AG04449 (cell line): ENCODE data around the gene NTF4.
A peak's percentile ranks its signal among the peaks of the same experiment; 100 is the strongest.
"Not testable (repeated sequence)": the region's sequence is repeated elsewhere in the genome, so short reads cannot be mapped to it uniquely, and the experiment has no call there.

Experiments
- CTCF ChIA-PET: fragments of 350-600 bp; formaldehyde crosslinking; extraction: SDS; loops from one replicate; lab custom pipeline; 2021; ENCODE audit warnings: antibody characterized with exemption; lab: Yijun Ruan, JAX
- POLR2A ChIA-PET: fragments of 400-600, 350-600 bp; formaldehyde crosslinking; extraction: SDS; loops from one replicate; lab custom pipeline; 2020; ENCODE audit warnings: antibody characterized with exemption, inconsistent platforms; lab: Yijun Ruan, JAX
- DNase-seq: peaks from one replicate; pipeline ENCODE4 v3.0.0-alpha.2; 2010; ENCODE audit warnings: low read depth, low spot score
- H3K4me3 ChIP-seq: 2 replicates; pipeline ENCODE4 v1.5.1; 2011; ENCODE audit warnings: low read depth, mild to moderate bottlenecking, control low read depth, low read length
- TF ChIP-seq, protein P1 (sequence below): IDR thresholded peaks from one replicate; pipeline ENCODE4 v1.5.1; 2011; ENCODE audit warnings: mild to moderate bottlenecking, moderate library complexity, low read length, control low read depth, inconsistent platforms; ENCODE audit not compliant: insufficient read depth; ENCODE audit errors: missing control alignments

NTF4 gene

DNA sequence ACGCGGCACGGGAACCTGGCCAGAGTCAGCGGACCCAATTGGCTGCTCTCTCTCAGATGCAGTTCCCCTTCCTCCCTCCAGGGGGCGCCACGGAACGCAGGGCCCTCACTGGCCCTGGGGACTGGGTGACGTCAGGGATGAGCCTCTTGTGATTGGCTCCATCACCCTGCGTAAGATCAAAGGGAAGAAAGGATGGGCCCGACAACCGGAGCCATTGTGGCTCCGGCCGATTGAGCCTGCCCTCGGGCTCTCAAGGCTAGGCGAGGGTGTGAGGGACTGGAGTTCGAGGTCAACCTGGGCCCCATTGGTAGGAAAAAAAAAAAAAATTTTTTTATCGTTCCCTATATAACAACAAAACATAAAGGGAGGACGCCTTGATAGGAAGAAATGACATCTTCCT lies 27.8 kb downstream of the NTF4 start, which contains the start of gene CGB1:
TSS of gene CGB1 (minus strand) at position 81 of the 400 bp plus-strand sequence. CDS start 184 bp downstream, outside the sequence.
- CTCF ChIA-PET, DNase-seq, POLR2A ChIA-PET, H3K4me3 ChIP-seq: not testable (repeated sequence)
- TF ChIP-seq, protein P1, sequence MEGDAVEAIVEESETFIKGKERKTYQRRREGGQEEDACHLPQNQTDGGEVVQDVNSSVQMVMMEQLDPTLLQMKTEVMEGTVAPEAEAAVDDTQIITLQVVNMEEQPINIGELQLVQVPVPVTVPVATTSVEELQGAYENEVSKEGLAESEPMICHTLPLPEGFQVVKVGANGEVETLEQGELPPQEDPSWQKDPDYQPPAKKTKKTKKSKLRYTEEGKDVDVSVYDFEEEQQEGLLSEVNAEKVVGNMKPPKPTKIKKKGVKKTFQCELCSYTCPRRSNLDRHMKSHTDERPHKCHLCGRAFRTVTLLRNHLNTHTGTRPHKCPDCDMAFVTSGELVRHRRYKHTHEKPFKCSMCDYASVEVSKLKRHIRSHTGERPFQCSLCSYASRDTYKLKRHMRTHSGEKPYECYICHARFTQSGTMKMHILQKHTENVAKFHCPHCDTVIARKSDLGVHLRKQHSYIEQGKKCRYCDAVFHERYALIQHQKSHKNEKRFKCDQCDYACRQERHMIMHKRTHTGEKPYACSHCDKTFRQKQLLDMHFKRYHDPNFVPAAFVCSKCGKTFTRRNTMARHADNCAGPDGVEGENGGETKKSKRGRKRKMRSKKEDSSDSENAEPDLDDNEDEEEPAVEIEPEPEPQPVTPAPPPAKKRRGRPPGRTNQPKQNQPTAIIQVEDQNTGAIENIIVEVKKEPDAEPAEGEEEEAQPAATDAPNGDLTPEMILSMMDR = peak; percentile 31

GRCh38 chr19:49031642-49032301 lies 32.8 kb downstream of the NTF4 start, which contains the start of gene CGB2:
Gene CGB2 (plus strand): TSS chr19:49031890. CDS start chr19:49032096, 206 bp downstream.
- DNase-seq, CTCF ChIA-PET, POLR2A ChIA-PET, H3K4me3 ChIP-seq: not testable (repeated sequence)
- TF ChIP-seq, protein P1 = peak; percentile 17

DNA sequence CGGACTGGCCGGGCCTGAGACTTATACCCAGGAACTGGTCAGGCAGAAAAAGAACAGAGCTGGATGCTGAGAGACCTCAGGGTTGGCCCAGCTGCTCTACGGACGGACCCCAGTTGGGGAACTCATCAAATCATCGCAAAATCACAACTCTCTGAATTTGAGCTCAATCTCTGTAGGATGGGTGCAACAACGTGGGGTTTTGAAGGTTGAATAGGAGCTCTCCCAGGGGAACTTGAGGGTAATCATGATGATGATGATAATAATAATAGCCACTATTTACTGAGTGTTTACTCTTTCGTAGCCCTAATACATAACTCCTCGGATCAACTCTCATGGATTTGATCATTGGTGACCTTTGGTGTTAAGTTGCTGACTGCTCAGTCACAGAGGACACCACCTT lies 34.3 kb downstream of the NTF4 start:
- CTCF ChIA-PET, DNase-seq, H3K4me3 ChIP-seq: not testable (repeated sequence)
- POLR2A ChIA-PET = interaction anchor here (1.0 kb wide), 1 partner anchor 37 kb away, joined by 3 read pairs; the partner anchor contains the start of gene GYS1

DNA sequence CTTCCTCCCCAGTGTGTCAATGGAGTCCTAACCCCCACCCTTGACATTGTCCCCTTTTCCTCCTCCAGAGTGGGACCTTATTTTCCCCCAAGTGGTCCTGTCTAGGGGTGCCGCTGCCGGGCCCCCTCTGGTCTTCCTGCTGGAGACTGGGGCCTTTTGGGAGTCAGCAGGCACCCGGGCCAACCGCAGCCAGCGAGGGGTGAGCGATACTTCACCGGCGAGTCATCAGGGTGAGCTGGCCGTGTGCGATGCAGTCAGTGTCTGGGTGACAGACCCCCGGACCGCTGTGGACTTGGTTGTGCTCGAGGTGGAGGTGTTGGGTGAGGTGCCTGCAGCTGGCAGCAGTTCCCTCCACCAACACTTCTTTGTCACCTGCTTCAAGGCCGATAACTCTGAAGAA lies 34.9 kb downstream of the NTF4 start:
- POLR2A ChIA-PET = interaction anchor here (1.0 kb wide), 1 partner anchor 37 kb away, joined by 3 read pairs; the partner anchor contains the start of gene GYS1
- DNase-seq, H3K4me3 ChIP-seq, CTCF ChIA-PET: not testable (repeated sequence)

DNA sequence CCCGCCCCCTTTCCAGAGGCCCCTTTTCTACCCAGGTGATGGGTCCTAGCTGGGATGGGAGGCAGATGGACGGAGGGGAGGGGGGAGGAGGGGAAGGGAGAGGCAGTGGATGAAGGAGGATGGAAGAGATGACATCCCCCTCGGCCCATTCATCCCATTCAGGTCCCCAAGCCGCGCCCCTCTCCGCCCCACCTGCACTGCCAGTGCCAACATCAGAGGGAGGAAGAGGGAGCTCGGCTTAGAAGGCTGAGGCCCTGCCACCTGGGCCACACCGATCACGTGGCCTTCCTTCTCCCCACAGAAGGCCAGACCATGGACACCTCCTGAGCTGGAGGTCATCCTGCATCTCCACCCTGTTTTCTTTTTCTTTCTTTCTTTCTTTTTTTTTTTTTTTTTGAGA lies 35.9 kb downstream of the NTF4 start:
- POLR2A ChIA-PET, H3K4me3 ChIP-seq, CTCF ChIA-PET, DNase-seq: not testable (repeated sequence)

DNA sequence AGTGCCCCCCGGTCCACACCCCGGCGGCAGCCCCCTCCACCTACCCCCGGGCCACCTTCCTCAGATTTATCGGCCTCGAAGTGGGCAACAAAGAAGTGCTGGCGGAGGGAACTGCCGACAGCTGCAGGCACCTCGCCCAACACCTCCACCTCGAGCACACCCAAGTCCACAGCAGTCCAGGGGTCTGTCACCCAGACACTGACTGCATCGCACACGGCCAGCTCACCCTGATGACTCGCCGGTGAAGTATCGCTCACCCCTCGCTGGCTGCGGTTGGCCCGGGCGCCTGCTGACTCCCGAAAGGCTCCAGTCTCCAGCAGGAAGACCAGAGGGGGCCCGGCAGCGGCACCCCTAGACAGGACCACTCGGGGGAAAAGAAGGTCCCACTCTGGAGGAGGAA lies 39.0 kb downstream of the NTF4 start:
- H3K4me3 ChIP-seq, DNase-seq, POLR2A ChIA-PET, CTCF ChIA-PET: not testable (repeated sequence)

- POLR2A ChIA-PET, CTCF ChIA-PET, DNase-seq: not testable (repeated sequence)
Observed at GRCh38 chr19:49025088-49025487, 39.5 kb downstream of the NTF4 start.

DNA sequence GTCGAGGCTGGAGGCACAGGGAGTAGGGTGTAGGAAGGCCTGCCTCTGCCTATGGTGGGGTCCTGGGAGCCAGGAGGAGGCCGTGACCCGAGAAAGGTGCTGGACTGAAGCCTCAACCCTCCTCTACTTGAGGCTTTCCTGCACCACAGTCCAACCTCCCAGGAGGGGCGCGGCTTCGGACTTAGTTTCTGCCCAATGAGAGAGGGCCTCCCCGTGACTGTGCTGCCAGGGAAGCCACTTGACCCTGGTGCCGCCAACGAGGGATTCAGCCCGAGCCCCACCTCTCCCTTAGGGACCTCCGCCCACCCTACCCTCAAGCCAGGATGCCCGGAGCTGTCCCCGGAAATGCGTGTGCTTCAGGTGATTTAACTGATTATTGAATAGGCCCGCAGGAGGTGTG lies 40.4 kb downstream of the NTF4 start, which contains the start of gene CGB3:
TSS of gene CGB3 (minus strand) at position 101 of the 400 bp plus-strand sequence. CDS start 362 bp downstream, outside the sequence.
- DNase-seq, POLR2A ChIA-PET, H3K4me3 ChIP-seq, CTCF ChIA-PET: not testable (repeated sequence)

More at GRCh38 chr19:49025088-49025487, 39.5 kb downstream of the NTF4 start:
- not testable (repeated sequence) for H3K4me3 ChIP-seq

DNA sequence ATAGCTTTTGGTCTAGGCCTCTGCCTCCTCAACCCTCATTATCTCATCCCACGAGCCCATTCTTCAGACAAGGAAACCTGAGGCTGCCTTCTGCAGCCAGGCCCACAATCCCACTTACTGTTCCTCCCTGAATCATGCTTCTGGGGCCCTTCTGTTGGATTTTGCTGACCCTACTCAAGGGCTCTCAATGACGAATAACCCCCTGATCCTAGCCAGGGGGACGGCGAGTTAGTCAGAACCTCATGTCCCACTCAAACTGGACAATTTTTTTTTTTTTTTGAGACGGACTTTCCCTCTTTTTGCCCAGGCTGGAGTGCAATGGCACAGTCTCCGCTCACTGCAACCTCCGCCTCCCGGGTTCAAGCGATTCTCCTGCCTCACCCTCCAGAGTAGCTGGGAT lies 42.5 kb downstream of the NTF4 start:
- TF ChIP-seq, protein P1 = no peak
- no peak for DNase-seq
- no peak overlapping the region for H3K4me3 ChIP-seq
- ChIA-PET POLR2A (no interaction called here), CTCF (interaction anchor here (0.8 to 5.5 kb wide), 2 partner anchors 23 to 29 kb away, joined by 3 to 68 read pairs; partner anchors contain the start of genes GYS1 and RUVBL2)
